GM19238 (cell line): Measurements from ENCODE around the gene LRRC4C.

Experiments used
- DNase-seq: peaks from one replicate; pipeline ENCODE4 v3.0.0; 2011; ENCODE audit warnings: low spot score; ENCODE audit not compliant: insufficient read length

Gene LRRC4C

GRCh38 chr11:41133023-41133422, 326.4 kb downstream of the LRRC4C start:
- no peak for DNase-seq

- no peak for DNase-seq
These were observed 337.9 kb downstream of the LRRC4C start for GRCh38 chr11:41121600-41121999.

- no peak for DNase-seq
These were observed 340.0 kb downstream of the LRRC4C start for GRCh38 chr11:41119484-41119883.

- no peak for DNase-seq
These were observed 340.9 kb downstream of the LRRC4C start for GRCh38 chr11:41118521-41118920.

GRCh38 chr11:41116970-41117369, 342.5 kb downstream of the LRRC4C start:
- DNase-seq = no peak

GRCh38 chr11:41115066-41115465, 344.4 kb downstream of the LRRC4C start:
- DNase-seq = no peak

- no peak for DNase-seq
These were observed 346.3 kb downstream of the LRRC4C start for GRCh38 chr11:41113160-41113559.

GRCh38 chr11:41110527-41110926, 348.9 kb downstream of the LRRC4C start:
- no peak for DNase-seq

GRCh38 chr11:41102471-41102870, 357.0 kb downstream of the LRRC4C start:
- DNase-seq = no peak

- no peak for DNase-seq
These were observed 359.8 kb downstream of the LRRC4C start for GRCh38 chr11:41099654-41100053.

- DNase-seq = no peak
These were observed 374.3 kb downstream of the LRRC4C start for GRCh38 chr11:41085123-41085522.

GRCh38 chr11:41081756-41082285, 377.6 kb downstream of the LRRC4C start:
- DNase-seq = no peak

GRCh38 chr11:41074318-41074717, 385.1 kb downstream of the LRRC4C start:
- no peak for DNase-seq

- DNase-seq = no peak
These were observed 394.0 kb downstream of the LRRC4C start for GRCh38 chr11:41065432-41065831.

- DNase-seq = no peak
These were observed 401.3 kb downstream of the LRRC4C start for GRCh38 chr11:41058138-41058537.

GRCh38 chr11:41056892-41057569, 402.4 kb downstream of the LRRC4C start:
- no peak for DNase-seq

- DNase-seq = no peak
These were observed 405.6 kb downstream of the LRRC4C start for GRCh38 chr11:41053894-41054293.

- DNase-seq = no peak
These were observed 407.4 kb downstream of the LRRC4C start for GRCh38 chr11:41051919-41052635.

- no peak for DNase-seq
These were observed 408.7 kb downstream of the LRRC4C start for GRCh38 chr11:41050791-41051190.

GRCh38 chr11:41047229-41047628, 412.2 kb downstream of the LRRC4C start:
- no peak for DNase-seq

GRCh38 chr11:41045266-41045665, 414.2 kb downstream of the LRRC4C start:
- no peak for DNase-seq

- no peak for DNase-seq
These were observed 414.7 kb downstream of the LRRC4C start for GRCh38 chr11:41044747-41045146.

GRCh38 chr11:41042688-41043087, 416.8 kb downstream of the LRRC4C start:
- DNase-seq = no peak
